Omental fat pad (tissue), 4 donors: ENCODE results near the gene ZNF236. TPM values are rescaled to one million over a fixed set of nuclear protein-coding genes. Genes with fewer than 3 reads are reported as not detected.
A peak's percentile ranks its signal among the peaks of the same experiment; 100 is the strongest.

ENCODE experiments used
- ATAC-seq: fragments of 150-250 bp; one replicate; pipeline ENCODE4 v1.9.1; 2016; ENCODE audit warnings: mild to moderate bottlenecking, moderate library complexity; ENCODE audit not compliant: low FRiP score
- DNase-seq: peaks from one replicate; pipeline ENCODE4 v3.0.0-alpha.2; 2019; ENCODE audit warnings: low spot score
- total RNA-seq, 4 donors: library from RNA; depleted of rRNA; stranded (reverse); fragments of >200 nt; gene quantifications; one replicate each; pipeline ENCODE4 v1.1.0, GENCODE V29; 2016
- TF ChIP-seq, protein P1 (sequence below), 3 donors: fragments of 450-650 bp; IDR thresholded peaks; one replicate each; pipeline ENCODE4 v1.5.1; 2016 to 2017; ENCODE audit warnings: antibody characterized with exemption in 3 of 3, mild to moderate bottlenecking in 3 of 3, moderate library complexity in 2 of 3

ZNF236 gene
- total RNA-seq, 4 donors from 2014 or later: 14.3 to 18.0 (median 17.0) TPM

DNA sequence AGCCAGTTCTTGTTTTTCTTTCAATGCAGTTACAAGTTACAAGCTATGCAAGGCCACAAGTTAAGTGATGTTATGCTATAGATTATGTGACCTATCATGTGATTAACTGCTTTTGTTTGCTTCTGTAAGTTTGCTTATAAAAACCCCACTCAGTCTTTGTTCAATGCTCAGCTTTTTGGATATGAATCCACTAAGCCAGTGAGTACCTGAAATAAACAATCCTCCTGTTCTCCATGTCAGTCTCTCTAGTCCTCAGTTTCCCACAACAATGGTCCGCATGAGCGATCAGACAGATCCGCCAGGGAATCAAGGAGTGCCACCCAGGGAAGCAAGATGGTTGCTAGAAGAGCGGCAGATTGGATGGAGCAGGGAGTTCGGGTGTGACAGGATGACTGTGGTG, 30.7 kb upstream of the ZNF236 start:
- no peak for ATAC-seq
- TF ChIP-seq, protein P1, sequence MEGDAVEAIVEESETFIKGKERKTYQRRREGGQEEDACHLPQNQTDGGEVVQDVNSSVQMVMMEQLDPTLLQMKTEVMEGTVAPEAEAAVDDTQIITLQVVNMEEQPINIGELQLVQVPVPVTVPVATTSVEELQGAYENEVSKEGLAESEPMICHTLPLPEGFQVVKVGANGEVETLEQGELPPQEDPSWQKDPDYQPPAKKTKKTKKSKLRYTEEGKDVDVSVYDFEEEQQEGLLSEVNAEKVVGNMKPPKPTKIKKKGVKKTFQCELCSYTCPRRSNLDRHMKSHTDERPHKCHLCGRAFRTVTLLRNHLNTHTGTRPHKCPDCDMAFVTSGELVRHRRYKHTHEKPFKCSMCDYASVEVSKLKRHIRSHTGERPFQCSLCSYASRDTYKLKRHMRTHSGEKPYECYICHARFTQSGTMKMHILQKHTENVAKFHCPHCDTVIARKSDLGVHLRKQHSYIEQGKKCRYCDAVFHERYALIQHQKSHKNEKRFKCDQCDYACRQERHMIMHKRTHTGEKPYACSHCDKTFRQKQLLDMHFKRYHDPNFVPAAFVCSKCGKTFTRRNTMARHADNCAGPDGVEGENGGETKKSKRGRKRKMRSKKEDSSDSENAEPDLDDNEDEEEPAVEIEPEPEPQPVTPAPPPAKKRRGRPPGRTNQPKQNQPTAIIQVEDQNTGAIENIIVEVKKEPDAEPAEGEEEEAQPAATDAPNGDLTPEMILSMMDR (IDR thresholded peaks at IDR 0.05): no peak
- DNase-seq: no peak

DNA sequence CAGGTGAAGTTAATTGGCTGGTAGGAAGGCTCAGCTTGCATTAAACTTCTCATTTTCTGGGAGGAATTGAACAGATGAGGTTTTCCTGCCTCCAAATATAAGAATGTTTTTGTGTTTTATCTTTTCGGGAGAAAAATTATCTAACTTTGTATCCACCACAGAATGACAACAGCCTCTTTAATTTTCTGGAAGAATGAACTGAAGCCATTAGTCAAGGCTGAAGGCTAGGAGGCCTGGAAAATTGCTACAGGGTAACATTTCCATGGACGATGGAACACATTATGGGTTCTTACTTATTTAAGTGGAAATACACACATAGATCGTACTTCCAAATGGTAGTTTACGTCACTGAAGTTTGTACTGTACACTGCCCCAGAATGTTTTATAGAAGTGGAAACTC, 28.0 kb upstream of the ZNF236 start:
- TF ChIP-seq, protein P1 (IDR thresholded peaks at IDR 0.05): no peak
- ATAC-seq: no peak
- no peak for DNase-seq

DNA sequence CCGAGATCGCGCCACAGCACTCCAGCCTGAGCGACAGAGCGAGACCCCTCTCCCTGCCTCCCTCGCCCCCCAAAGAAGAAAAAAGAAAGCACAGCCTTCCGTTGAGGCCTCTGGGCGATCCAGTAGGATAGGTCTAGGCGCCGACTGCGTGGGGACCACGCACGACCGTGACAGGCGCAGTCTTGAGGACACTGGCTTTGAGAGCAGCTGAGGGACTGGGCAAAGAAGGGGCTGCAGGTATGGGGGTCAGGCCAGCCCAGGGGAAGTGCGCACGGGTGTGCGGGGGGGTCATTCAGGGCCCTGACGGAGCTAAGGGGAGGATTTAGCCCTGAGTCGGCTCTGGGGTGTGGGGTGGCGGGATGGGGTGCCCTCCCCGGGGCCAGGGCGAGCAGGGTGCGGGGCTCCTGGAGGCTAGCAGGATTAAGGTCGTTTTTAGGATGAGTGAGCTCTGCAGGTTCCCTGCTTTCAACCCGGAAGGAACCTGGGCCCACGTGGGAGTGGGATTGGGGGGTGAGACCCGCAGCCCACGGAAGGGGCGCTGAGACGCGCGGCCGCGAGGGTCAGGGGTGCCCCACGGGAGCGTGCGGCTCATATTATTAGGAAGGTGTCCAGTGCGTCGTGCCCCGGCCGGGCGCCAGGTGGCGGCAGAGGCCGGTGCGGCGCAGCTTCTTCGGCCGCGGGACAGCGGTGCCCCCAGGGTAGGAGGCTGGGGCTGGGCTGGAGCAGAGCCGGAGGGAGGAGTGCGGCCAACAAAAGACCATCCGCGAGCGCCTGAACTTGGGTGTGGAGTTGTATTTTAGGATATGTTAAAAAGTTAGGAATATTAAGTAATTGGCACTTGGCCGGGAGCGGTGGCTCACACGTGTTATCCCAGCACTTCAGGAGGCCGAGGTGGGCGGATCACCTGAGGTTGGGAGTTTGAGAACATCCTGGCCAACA, 20.5 kb upstream of the ZNF236 start:
- DNase-seq: no peak
- peak; percentile 87 for ATAC-seq
- TF ChIP-seq, protein P1 (IDR thresholded peaks at IDR 0.05): peak in 1 of 3 donors; percentile 10

- no peak for ATAC-seq
- no peak for DNase-seq
- TF ChIP-seq, protein P1 (IDR thresholded peaks at IDR 0.05): no peak
Measured at GRCh38 chr18:76803413-76803812, 18.9 kb upstream of the ZNF236 start.

- TF ChIP-seq, protein P1 (IDR thresholded peaks at IDR 0.05): peak in 1 of 3 donors; percentile 19
- DNase-seq: no peak
- ATAC-seq: peak; percentile 71
Measured at GRCh38 chr18:76803814-76804213, 18.5 kb upstream of the ZNF236 start.

DNA sequence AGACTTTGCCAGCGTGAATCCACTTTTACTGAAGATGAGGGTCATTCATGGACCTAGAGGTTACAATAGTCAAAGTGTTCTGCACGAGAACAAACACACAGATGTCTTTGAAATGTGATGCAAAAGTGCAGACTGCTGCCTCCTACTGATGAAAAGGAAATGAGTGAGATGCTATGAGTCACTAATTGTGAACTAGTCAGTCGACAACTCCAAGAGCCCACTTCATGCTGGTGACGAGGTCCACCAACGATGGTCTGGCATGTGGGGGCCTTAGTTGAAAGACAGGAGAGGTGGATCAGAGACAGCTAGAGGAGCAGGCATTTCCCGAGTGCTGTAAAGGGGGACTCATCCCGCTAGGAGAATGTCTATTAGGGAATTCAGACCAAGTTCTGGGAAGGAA, 17.1 kb upstream of the ZNF236 start:
- ATAC-seq (no peak), DNase-seq (no peak)
- TF ChIP-seq, protein P1 (IDR thresholded peaks at IDR 0.05): no peak

DNA sequence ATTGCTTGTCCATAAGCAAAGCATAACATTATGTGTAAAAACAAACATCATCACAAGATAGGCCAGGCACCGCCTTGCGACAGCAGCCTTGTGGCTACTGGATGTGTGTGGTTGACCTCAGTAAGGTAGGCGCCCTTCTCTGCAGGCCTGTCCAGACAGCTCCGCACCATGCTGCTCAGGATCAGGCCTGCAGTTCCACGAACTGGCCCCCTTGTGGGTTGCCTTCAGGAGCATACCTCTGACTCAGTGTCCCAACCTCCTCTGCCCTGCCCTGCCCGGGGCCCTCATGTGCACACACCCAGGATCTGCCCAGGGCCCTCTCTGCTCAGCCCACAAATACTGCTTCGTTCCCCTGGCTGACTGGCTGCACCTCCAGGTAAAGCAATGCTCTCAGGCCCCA, 16.1 kb upstream of the ZNF236 start:
- ATAC-seq (no peak), DNase-seq (no peak)

More for the DNA sequence above, 16.1 kb upstream of the ZNF236 start:
- TF ChIP-seq, protein P1 (IDR thresholded peaks at IDR 0.05): no peak
